Measurements from ENCODE around the gene RRM2.

DNA sequence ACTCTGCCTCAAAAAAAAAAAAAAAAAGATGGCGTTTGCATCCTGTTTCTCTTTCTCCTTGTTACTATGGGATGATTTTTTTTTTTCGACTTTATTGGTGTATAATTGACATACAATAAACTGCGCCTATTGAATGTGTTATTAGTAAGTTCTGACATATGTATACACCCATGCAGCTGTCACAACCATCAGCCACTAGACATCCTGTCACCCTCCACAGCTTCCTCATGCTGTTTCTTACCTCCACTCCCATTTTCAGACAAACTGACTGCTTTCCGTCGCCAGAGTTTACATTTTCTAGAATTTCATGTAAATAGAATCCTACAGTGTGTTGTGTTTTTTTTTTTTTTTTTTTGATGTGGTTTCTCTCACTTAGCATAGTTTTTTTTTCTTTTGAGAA lies 27.9 kb downstream of the RRM2 start:
- TF ChIP-seq, protein P1, sequence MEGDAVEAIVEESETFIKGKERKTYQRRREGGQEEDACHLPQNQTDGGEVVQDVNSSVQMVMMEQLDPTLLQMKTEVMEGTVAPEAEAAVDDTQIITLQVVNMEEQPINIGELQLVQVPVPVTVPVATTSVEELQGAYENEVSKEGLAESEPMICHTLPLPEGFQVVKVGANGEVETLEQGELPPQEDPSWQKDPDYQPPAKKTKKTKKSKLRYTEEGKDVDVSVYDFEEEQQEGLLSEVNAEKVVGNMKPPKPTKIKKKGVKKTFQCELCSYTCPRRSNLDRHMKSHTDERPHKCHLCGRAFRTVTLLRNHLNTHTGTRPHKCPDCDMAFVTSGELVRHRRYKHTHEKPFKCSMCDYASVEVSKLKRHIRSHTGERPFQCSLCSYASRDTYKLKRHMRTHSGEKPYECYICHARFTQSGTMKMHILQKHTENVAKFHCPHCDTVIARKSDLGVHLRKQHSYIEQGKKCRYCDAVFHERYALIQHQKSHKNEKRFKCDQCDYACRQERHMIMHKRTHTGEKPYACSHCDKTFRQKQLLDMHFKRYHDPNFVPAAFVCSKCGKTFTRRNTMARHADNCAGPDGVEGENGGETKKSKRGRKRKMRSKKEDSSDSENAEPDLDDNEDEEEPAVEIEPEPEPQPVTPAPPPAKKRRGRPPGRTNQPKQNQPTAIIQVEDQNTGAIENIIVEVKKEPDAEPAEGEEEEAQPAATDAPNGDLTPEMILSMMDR (conservative IDR thresholded peaks at IDR 0.05; ENCODE audit: low read length), result no peak
- TF ChIP-seq EZH2phosphoT487 (IDR thresholded peaks at IDR 0.05; ENCODE audit: borderline replicate concordance), result no peak

All from Loucy (cell line).